Spleen (tissue), 7 donors: ENCODE data around the gene LRRC8A.
A peak's percentile ranks its signal among the peaks of the same experiment; 100 is the strongest.

Source experiments
- CTCF ChIP-seq, 11 experiments: fragments of 200-600 bp in 7 of 11; fragments of 450-650 bp in 4 of 11; sonication (generic) in 4 of 11; IDR thresholded peaks in 8 of 11; conservative IDR thresholded peaks in 3 of 11; 1 replicate in 7 of 11; 2 replicates in 4 of 11; pipeline versions ENCODE4 v1.4.0 to v1.8.0; 2016 to 2021; ENCODE audit warnings: antibody characterized with exemption in 11 of 11, inconsistent platforms in 4 of 11, mild to moderate bottlenecking in 1 of 11
- POLR2A ChIP-seq, 3 donors: fragments of 450-650 bp; IDR thresholded peaks; one replicate each; pipeline ENCODE4 v1.5.1; 2017; ENCODE audit warnings: antibody characterized with exemption in 3 of 3, mild to moderate bottlenecking in 1 of 3
- POLR2AphosphoS5 ChIP-seq, 3 donors: sonication (generic); formaldehyde crosslinking; IDR thresholded peaks; one replicate each; pipeline ENCODE4 v1.5.1; 2017; ENCODE audit warnings: antibody characterized with exemption in 3 of 3
- donor health status: DM: no; HTN: no; CAD: no; lungs with moderate emphysema.
- donor health status: DM: no; HTN: no; CAD: no.
- donor health status: DM: no; HTN: no; CAD: no.

- TF ChIP-seq POLR2A (IDR thresholded peaks at IDR 0.05) (no peak), CTCF (IDR thresholded peaks at IDR 0.05 in 8 of 11, conservative IDR thresholded peaks at IDR 0.05 in 3 of 11) (no peak), POLR2AphosphoS5 (IDR thresholded peaks at IDR 0.05) (peak; percentile 70 to 88 (median 81))
Measured at GRCh38 chr9:128892221-128892921, 10.4 kb downstream of the LRRC8A start.
